GM23338 (cell line): ENCODE results near the gene CDC42SE1. TPM values are rescaled to one million over a fixed set of nuclear protein-coding genes. Genes with fewer than 3 reads are reported as not detected.

Experiments
- ATAC-seq: fragments of 200-7000 bp; cut with Tn5 transposase; 3 replicates; pipeline ENCODE4 v1.9.1; 2020
- DNase-seq: peaks from one replicate; pipeline ENCODE4 v3.0.0-alpha.2; 2015; ENCODE audit warnings: low spot score
- H2AFZ ChIP-seq: fragments of 200-600 bp; sonication (generic); 2 replicates; pipeline ENCODE4 v1.8.0; 2016; ENCODE audit warnings: antibody characterized with exemption, mild to moderate bottlenecking, moderate library complexity
- H3F3A ChIP-seq: fragments of 200-600 bp; sonication (generic); replicated peaks from 2 replicates; pipeline ENCODE4 v1.8.0; 2017; ENCODE audit warnings: antibody characterized with exemption, mixed run types, low read depth
- H3K27ac ChIP-seq: fragments of 200-600 bp; sonication (generic); 2 replicates; pipeline ENCODE4 v1.6.1; 2016; ENCODE audit warnings: low read depth
- H3K27me3 ChIP-seq: fragments of 200-600 bp; sonication (generic); 2 replicates; pipeline ENCODE4 v1.8.0; 2016; ENCODE audit warnings: mild to moderate bottlenecking, mixed run types, moderate library complexity; ENCODE audit not compliant: insufficient read depth
- H3K36me3 ChIP-seq: fragments of 200-600 bp; sonication (generic); 2 replicates; pipeline ENCODE4 v1.8.0; 2016; ENCODE audit warnings: mild to moderate bottlenecking; ENCODE audit not compliant: insufficient read depth
- H3K4me1 ChIP-seq: fragments of 200-600 bp; sonication (generic); 2 replicates; pipeline ENCODE4 v1.8.0; 2016; ENCODE audit warnings: mild to moderate bottlenecking, moderate library complexity; ENCODE audit not compliant: insufficient read depth
- H3K4me2 ChIP-seq: fragments of 200-600 bp; sonication (generic); 2 replicates; pipeline ENCODE4 v1.7.1; 2017; ENCODE audit warnings: mixed run types
- H3K4me3 ChIP-seq: fragments of 200-600 bp; sonication (generic); 2 replicates; pipeline ENCODE4 v1.6.1; 2016; ENCODE audit warnings: mixed run types
- H3K79me2 ChIP-seq: fragments of 200-600 bp; sonication (generic); replicated peaks from 2 replicates; pipeline ENCODE4 v1.8.0; 2017; ENCODE audit warnings: mild to moderate bottlenecking; ENCODE audit not compliant: insufficient read depth
- H3K9me2 ChIP-seq: fragments of 200-600 bp; sonication (generic); 2 replicates; pipeline ENCODE4 v1.8.0; 2017; ENCODE audit not compliant: insufficient read depth
- H4K20me1 ChIP-seq: fragments of 200-600 bp; sonication (generic); replicated peaks from 2 replicates; pipeline ENCODE4 v1.8.0; 2017; ENCODE audit warnings: mild to moderate bottlenecking; ENCODE audit not compliant: insufficient read depth
- H3K27ac Mint-ChIP-seq: 2 replicates; pipeline ENCODE4 v1.8.0; 2020; ENCODE audit warnings: inconsistent platforms, mild to moderate bottlenecking, moderate library complexity, mixed read lengths
- H3K27me3 Mint-ChIP-seq: 3 replicates; pipeline ENCODE4 v1.8.0; 2022; ENCODE audit warnings: low read depth, mild to moderate bottlenecking, moderate library complexity, mixed read lengths, inconsistent platforms; ENCODE audit not compliant: insufficient read depth, poor library complexity
- H3K36me3 Mint-ChIP-seq: 3 replicates; pipeline ENCODE4 v1.8.0; 2021; ENCODE audit warnings: low read depth, mild to moderate bottlenecking, inconsistent platforms, moderate library complexity, mixed read lengths
- H3K4me1 Mint-ChIP-seq: 3 replicates; pipeline ENCODE4 v1.8.0; 2020; ENCODE audit warnings: mild to moderate bottlenecking, inconsistent platforms, mixed read lengths
- H3K4me3 Mint-ChIP-seq: 3 replicates; pipeline ENCODE4 v1.8.0; 2021; ENCODE audit warnings: moderate library complexity, mild to moderate bottlenecking, inconsistent platforms, mixed read lengths
- H3K9me3 Mint-ChIP-seq: 3 replicates; pipeline ENCODE4 v1.8.0; 2020; ENCODE audit warnings: moderate library complexity, mild to moderate bottlenecking, inconsistent platforms, mixed read lengths
- CTCF ChIP-seq, 2 experiments: fragments of 200-600 bp in 1 of 2; sonication (generic) in 1 of 2; conservative IDR thresholded peaks; 2 replicates each; pipeline versions ENCODE4 v1.5.1 to v1.6.1; 2016 to 2017; ENCODE audit warnings: antibody characterized with exemption in 2 of 2, low read depth in 2 of 2, mild to moderate bottlenecking in 2 of 2, moderate library complexity in 1 of 2
- EZH2 ChIP-seq: fragments of 200-600 bp; sonication (generic); IDR thresholded peaks from one replicate; pipeline ENCODE4 v1.8.0; 2017; ENCODE audit warnings: antibody characterized with exemption, mild to moderate bottlenecking, low read depth; ENCODE audit not compliant: unreplicated experiment
- EZH2phosphoT487 ChIP-seq: fragments of 200-600 bp; sonication (generic); IDR thresholded peaks from one replicate; pipeline ENCODE4 v1.8.1; 2018; ENCODE audit warnings: antibody characterized with exemption; ENCODE audit not compliant: unreplicated experiment
- NANOG ChIP-seq: IDR thresholded peaks from 2 replicates; pipeline ENCODE4 v1.6.1; 2016; ENCODE audit warnings: antibody characterized with exemption, borderline replicate concordance
- POLR2AphosphoS5 ChIP-seq: IDR thresholded peaks from 2 replicates; pipeline ENCODE4 v1.6.1; 2016; ENCODE audit warnings: antibody characterized with exemption, low read depth
- REST ChIP-seq: IDR thresholded peaks from one replicate; pipeline ENCODE4 v1.6.1; 2018; ENCODE audit warnings: antibody characterized with exemption; ENCODE audit not compliant: unreplicated experiment
- ZNF462 ChIP-seq: fragments of 250-450 bp; sonication (Bioruptor Pico); IDR thresholded peaks from 2 replicates; pipeline ENCODE4 v1.5.0; 2020; ENCODE audit warnings: mild to moderate bottlenecking, moderate library complexity
- polyA plus RNA-seq: library from polyadenylated mRNA; unstranded; fragments of >200 nt; fragmentation: Nextera tagmentation; extraction: Ambion mirVana; gene quantifications from 2 replicates; pipeline ENCODE4 v1.2.1, GENCODE V29; 2016
- total RNA-seq: library from RNA; depleted of rRNA; stranded (reverse); fragments of >200 nt; shearing (Covaris generic); gene quantifications from 2 replicates; pipeline ENCODE4 v1.2.3, GENCODE V29; 2014
- TF ChIP-seq, protein P1 (sequence below): IDR thresholded peaks from 2 replicates; pipeline ENCODE4 v1.6.1; 2016; ENCODE audit warnings: antibody characterized with exemption

Gene CDC42SE1
- total and polyA plus RNA-seq, 2 experiments from 2014 or later = 18.3 to 49.1 TPM

DNA sequence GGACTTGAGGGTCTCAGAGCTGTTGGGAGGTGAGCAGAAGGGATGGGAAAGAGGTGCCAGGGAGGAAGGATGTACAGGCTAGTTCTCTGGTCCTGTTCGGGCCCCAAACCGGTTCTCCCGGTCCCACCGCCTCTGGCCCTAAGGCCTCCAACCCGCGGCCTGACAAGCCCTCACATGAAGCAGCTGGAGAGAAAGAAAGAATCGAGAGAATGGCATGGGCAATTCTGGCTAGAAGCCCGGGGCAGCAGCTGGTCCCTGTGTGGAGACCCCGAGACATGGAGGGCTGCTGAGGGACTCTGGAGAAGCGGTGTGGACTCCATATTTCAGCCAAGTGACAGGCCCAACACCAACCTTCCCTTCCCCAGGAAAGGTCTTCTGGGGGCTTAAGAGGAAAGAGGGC, 730 bp downstream of the CDC42SE1 start:
- peak; percentile 76 for DNase-seq
- Histone ChIP-seq H3K27ac (peak overlapping the region; percentile 86), H3K4me2 (peak overlapping the region; percentile 87), H3K9me2 (no peaks in the 10 kb centered on the region), H3K79me2 (peaks cover 77% of the 10 kb centered on the region), H3F3A (peaks cover 22% of the 10 kb centered on the region; the same call in 1 of the 2 replicates), H3K4me1 (peaks cover 26% of the 10 kb centered on the region), H2AFZ (no peak overlapping the region), H3K4me3 (peak overlapping the region; percentile 72), H3K27me3 (no peaks in the 10 kb centered on the region), H4K20me1 (peaks cover 27% of the 10 kb centered on the region), H3K36me3 (peaks cover 22% of the 10 kb centered on the region)
- Mint-ChIP-seq H3K9me3 (no peaks in the 10 kb centered on the region; the same call in 2 of the 3 replicates), H3K27me3 (peaks cover 18% of the 10 kb centered on the region), H3K4me1 (peaks cover 40% of the 10 kb centered on the region), H3K36me3 (peaks cover 50% of the 10 kb centered on the region), H3K27ac (peak overlapping the region; percentile 93), H3K4me3 (peak overlapping the region; percentile 90)
- peak; percentile 40 for ATAC-seq
- TF ChIP-seq POLR2AphosphoS5 (no peak), CTCF (conservative IDR thresholded peaks at IDR 0.05; ENCODE audit: low read depth in 2 of 2) (no peak), EZH2 (no peak), ZNF462 (no peak), EZH2phosphoT487 (no peak), REST (no peak), NANOG (no peak)
- TF ChIP-seq, protein P1, sequence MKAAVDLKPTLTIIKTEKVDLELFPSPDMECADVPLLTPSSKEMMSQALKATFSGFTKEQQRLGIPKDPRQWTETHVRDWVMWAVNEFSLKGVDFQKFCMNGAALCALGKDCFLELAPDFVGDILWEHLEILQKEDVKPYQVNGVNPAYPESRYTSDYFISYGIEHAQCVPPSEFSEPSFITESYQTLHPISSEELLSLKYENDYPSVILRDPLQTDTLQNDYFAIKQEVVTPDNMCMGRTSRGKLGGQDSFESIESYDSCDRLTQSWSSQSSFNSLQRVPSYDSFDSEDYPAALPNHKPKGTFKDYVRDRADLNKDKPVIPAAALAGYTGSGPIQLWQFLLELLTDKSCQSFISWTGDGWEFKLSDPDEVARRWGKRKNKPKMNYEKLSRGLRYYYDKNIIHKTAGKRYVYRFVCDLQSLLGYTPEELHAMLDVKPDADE = no peak
